Measurements from ENCODE around the gene OXER1.

GRCh38 chr2:42800981-42801380 is 37.0 kb upstream of the OXER1 start:
- no peak for TF ChIP-seq NR2C2 (CRISPR knock-in tag; IDR thresholded peaks at IDR 0.05)
- no peak for TF ChIP-seq NR2C2 (tag; IDR thresholded peaks at IDR 0.05)
- no peak for TF ChIP-seq POLR2A (conservative IDR thresholded peaks at IDR 0.05)
- no peak for TF ChIP-seq MEIS2 (IDR thresholded peaks at IDR 0.05; ENCODE audit: partially characterized antibody)
- TF ChIP-seq SMC3 (conservative IDR thresholded peaks at IDR 0.05; ENCODE audit: insufficient read depth, low read depth, low read length) = no peak
- TF ChIP-seq ZKSCAN8 (CRISPR knock-in tag; IDR thresholded peaks at IDR 0.05) = no peak
- no peak for TF ChIP-seq RFX5 (IDR thresholded peaks at IDR 0.05; ENCODE audit: low read depth, low read length)
- TF ChIP-seq PRMT5 (CRISPR knock-in tag; IDR thresholded peaks at IDR 0.05) = no peak
- TF ChIP-seq RNF2 (IDR thresholded peaks at IDR 0.05) = no peak
- no peak for TF ChIP-seq CTCF (IDR thresholded peaks at IDR 0.05 in 2 of 3, conservative IDR thresholded peaks at IDR 0.05 in 1 of 3; ENCODE audit: insufficient read depth in 2 of 3, low read depth in 1 of 3, low read length in 3 of 3)
- TF ChIP-seq HMG20B (CRISPR knock-in tag; IDR thresholded peaks at IDR 0.05) = no peak
- TF ChIP-seq SREBF2 (CRISPR knock-in tag; IDR thresholded peaks at IDR 0.05) = no peak
- TF ChIP-seq ARNT (IDR thresholded peaks at IDR 0.05) = no peak
- no peak for TF ChIP-seq FOXJ3 (CRISPR knock-in tag; IDR thresholded peaks at IDR 0.05)
